Activated CD8-positive, alpha-beta T cell treated with anti-CD3 and anti-CD28 coated beads for 36 hours (primary cell): ENCODE results near the gene PCBD1. TPM values are rescaled to one million over a fixed set of nuclear protein-coding genes. Genes with fewer than 3 reads are reported as not detected.

Experiments used
- ATAC-seq: fragments of 200-7000 bp; cut with Tn5 transposase; one replicate; pipeline ENCODE4 v1.10.0; 2021; ENCODE audit warnings: mild to moderate bottlenecking, moderate library complexity
- CTCF ChIA-PET: fragments of 350-600 bp; sonication (Branson Sonifier 250); formaldehyde crosslinking; loops from one replicate; lab custom pipeline; 2021; ENCODE audit warnings: antibody characterized with exemption; lab: Charles Lee
- POLR2A ChIA-PET: fragments of 350-600 bp; sonication (Branson Sonifier 250); formaldehyde crosslinking; loops from one replicate; lab custom pipeline; 2021; ENCODE audit warnings: antibody characterized with exemption; lab: Charles Lee
- DNase-seq: peaks from one replicate; pipeline ENCODE4 v3.0.0-alpha.2; 2020
- H3K27ac Mint-ChIP-seq: one replicate; pipeline ENCODE4 v1.8.0; 2021; ENCODE audit warnings: mild to moderate bottlenecking, mixed read lengths
- H3K27me3 Mint-ChIP-seq: one replicate; pipeline ENCODE4 v1.8.0; 2021; ENCODE audit warnings: mixed read lengths
- H3K36me3 Mint-ChIP-seq: one replicate; pipeline ENCODE4 v1.8.0; 2021; ENCODE audit warnings: low read depth, mixed read lengths
- H3K4me1 Mint-ChIP-seq: one replicate; pipeline ENCODE4 v1.8.0; 2021; ENCODE audit warnings: low read depth, mixed read lengths
- H3K4me3 Mint-ChIP-seq: one replicate; pipeline ENCODE4 v1.8.0; 2021; ENCODE audit warnings: mild to moderate bottlenecking, moderate library complexity, mixed read lengths
- H3K9me3 Mint-ChIP-seq: one replicate; pipeline ENCODE4 v1.8.0; 2021; ENCODE audit warnings: mixed read lengths
- intact Hi-C: fragments of 100-400 bp; cut with micrococcal nuclease; formaldehyde crosslinking; loops from one replicate; pipeline ENCODE4 v1.10.0; 2022
- total RNA-seq, 2 experiments: library from RNA; stranded (reverse); gene quantifications; one replicate each; pipeline ENCODE4 v1.2.3, GENCODE V29; 2021
- TF ChIP-seq, protein P1 (sequence below): fragments of 200-600 bp; IDR thresholded peaks from one replicate; pipeline ENCODE4 v1.8.0; 2022; ENCODE audit warnings: antibody characterized with exemption, mild to moderate bottlenecking

The PCBD1 gene
- total RNA-seq, 2 experiments from 2014 or later, result 40.0 to 41.5 TPM

DNA sequence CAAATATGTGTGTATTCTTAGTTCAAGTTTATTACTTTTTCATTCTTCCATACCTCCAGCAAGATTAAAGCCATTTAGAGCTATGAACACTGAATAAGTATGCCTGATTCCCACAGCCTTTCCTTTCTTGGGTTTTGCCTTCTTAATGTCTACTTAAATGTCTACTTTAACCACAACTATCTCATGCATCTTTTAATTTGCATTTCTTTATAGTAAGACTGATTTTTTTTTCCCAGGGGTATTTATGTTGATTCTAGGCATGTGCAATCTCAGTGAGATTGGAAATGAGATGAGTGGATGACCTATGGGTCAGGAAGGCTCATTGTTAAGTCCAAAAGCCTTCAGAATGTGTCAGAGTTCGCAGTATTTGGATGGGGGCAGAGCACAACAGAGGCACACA is 3.6 kb downstream of the PCBD1 start:
- H3K27ac Mint-ChIP-seq, result no peak overlapping the region
- H3K9me3 Mint-ChIP-seq, result no peaks in the 10 kb centered on the region
- ChIA-PET POLR2A (interaction anchor here (0.9 kb wide), 1 partner anchor 64 kb away, joined by 3 read pairs; no protein-coding TSS in a partner anchor), CTCF (no interaction called here)
- TF ChIP-seq, protein P1, sequence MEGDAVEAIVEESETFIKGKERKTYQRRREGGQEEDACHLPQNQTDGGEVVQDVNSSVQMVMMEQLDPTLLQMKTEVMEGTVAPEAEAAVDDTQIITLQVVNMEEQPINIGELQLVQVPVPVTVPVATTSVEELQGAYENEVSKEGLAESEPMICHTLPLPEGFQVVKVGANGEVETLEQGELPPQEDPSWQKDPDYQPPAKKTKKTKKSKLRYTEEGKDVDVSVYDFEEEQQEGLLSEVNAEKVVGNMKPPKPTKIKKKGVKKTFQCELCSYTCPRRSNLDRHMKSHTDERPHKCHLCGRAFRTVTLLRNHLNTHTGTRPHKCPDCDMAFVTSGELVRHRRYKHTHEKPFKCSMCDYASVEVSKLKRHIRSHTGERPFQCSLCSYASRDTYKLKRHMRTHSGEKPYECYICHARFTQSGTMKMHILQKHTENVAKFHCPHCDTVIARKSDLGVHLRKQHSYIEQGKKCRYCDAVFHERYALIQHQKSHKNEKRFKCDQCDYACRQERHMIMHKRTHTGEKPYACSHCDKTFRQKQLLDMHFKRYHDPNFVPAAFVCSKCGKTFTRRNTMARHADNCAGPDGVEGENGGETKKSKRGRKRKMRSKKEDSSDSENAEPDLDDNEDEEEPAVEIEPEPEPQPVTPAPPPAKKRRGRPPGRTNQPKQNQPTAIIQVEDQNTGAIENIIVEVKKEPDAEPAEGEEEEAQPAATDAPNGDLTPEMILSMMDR, result no peak
- intact Hi-C loops, result loop anchor here (5.0 kb wide), 1 partner anchor 327 kb away; no protein-coding TSS in a partner anchor
- H3K36me3 Mint-ChIP-seq, result peaks cover 14% of the 10 kb centered on the region
- ATAC-seq (no peak), DNase-seq (no peak)
- no peak overlapping the region for H3K4me3 Mint-ChIP-seq
- H3K27me3 Mint-ChIP-seq, result no peaks in the 10 kb centered on the region
- H3K4me1 Mint-ChIP-seq, result peaks cover 13% of the 10 kb centered on the region

DNA sequence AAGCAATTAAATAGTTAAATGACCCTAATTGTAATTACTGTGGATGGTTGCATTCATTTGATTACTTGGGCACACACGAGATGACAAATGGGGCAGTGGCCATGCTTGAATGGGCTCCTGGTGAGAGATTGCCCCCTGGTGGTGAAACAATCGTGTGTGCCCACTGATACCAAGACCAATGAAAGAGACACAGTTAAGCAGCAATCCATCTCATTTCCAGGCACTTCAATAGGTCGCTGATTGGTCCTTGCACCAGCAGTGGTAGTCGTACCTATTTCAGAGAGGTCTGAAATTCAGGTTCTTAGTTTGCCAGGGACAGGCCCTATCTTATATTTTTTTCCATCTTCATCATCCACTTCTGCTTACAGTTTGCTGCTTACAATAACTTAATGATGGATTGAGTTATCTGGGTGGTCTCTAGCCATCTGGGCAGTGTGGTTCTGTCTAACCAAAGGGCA is 8.3 kb downstream of the PCBD1 start:
- Mint-ChIP-seq H3K4me1 (peaks cover 5% of the 10 kb centered on the region), H3K27ac (no peak overlapping the region), H3K4me3 (no peak overlapping the region), H3K36me3 (peaks cover 14% of the 10 kb centered on the region), H3K27me3 (no peaks in the 10 kb centered on the region), H3K9me3 (no peaks in the 10 kb centered on the region)
- peak; percentile 88 for DNase-seq
- CTCF ChIA-PET, result interaction anchor here (0.7 to 2.1 kb wide), 10 partner anchors 8 to 419 kb away, joined by 3 to 8 read pairs (median 4); no protein-coding TSS in a partner anchor
- peak; percentile 97 for ATAC-seq
- POLR2A ChIA-PET, result no interaction called here
- TF ChIP-seq, protein P1, result peak; percentile 87
- intact Hi-C loops, result loop anchor here (1.0 to 5.0 kb wide), 2 partner anchors 65 to 323 kb away; partner anchors contain the start of gene SGPL1

DNA sequence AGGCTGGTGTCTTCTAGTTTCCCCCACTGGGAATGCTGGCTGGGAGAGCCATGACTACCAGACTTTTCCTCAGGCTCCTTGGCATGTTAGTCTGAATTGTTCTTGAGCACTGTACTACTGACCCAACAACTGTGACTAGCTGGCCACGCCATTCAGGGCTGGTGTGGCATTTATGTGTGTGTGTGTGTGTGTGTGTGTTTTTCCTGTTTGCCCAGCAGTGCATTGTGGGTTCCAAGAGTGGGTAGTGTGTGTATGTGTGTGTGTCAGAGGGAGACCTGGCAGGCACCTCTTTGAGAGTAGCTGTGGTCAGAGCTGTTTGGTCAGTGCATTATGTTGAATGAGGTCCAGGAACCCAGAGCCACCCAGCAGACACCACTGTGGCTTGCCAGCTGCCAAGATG is 9.2 kb downstream of the PCBD1 start:
- no peak for ATAC-seq
- Mint-ChIP-seq H3K27ac (no peak overlapping the region), H3K27me3 (no peaks in the 10 kb centered on the region), H3K4me3 (no peak overlapping the region), H3K4me1 (peaks cover 5% of the 10 kb centered on the region), H3K9me3 (no peaks in the 10 kb centered on the region), H3K36me3 (peaks cover 9% of the 10 kb centered on the region)
- TF ChIP-seq, protein P1, result no peak
- DNase-seq, result no peak
- intact Hi-C loops, result no loop called here
- ChIA-PET CTCF (interaction anchor here (0.6 to 2.1 kb wide), 8 partner anchors 9 to 418 kb away, joined by 3 to 8 read pairs (median 4); no protein-coding TSS in a partner anchor), POLR2A (interaction anchor here (1.0 to 1.1 kb wide), 2 partner anchors 14 to 66 kb away, joined by 3 to 4 read pairs; no protein-coding TSS in a partner anchor)

DNA sequence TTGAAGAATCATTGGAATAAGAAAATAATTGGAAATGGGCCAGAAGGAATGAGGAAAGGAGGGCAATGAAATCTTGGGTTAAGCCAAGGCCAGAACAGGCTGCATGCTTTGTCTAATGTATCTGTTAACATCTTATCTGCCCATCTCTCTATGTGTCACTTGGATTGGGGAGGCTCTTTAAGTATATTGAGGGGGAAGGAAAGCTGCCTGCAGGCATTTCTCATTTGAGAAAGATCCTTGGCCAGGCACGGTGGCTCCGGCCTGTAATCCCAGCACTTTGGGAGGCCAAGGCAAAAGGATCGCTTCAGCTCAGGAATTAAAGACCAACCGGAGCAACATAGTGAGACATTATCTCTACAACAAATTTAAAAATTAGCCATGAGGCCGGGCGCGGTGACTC is 14.3 kb downstream of the PCBD1 start:
- Mint-ChIP-seq H3K4me1 (no peaks in the 10 kb centered on the region), H3K4me3 (no peak overlapping the region), H3K9me3 (no peaks in the 10 kb centered on the region), H3K36me3 (peaks cover 11% of the 10 kb centered on the region), H3K27me3 (no peaks in the 10 kb centered on the region), H3K27ac (no peak overlapping the region)
- intact Hi-C loops, result no loop called here
- CTCF ChIA-PET, result interaction anchor here (1.7 kb wide), 1 partner anchor 10 kb away, joined by 5 read pairs; no protein-coding TSS in a partner anchor
- DNase-seq, result no peak
- no peak for ATAC-seq
- POLR2A ChIA-PET, result no interaction called here
- TF ChIP-seq, protein P1, result no peak

DNA sequence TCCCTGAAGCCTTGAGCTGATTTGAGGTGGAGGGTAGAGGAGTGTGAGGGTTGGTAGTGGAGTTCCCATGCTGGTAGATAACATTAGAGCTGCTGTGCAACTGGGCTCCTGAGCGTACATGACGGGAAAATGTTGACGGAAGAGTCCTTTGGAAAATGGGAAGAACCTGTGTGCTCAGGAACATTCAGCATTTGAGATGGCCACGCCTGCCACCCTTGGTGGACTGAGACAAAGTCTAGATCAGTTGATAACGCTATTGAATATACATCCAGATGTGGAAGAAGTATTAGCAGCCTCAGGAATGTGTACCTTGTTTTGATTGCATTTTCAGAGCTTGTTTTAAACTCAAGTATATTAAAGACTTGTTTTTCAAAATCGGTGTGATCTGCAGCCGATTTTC is 16.1 kb downstream of the PCBD1 start:
- ATAC-seq, result no peak
- Mint-ChIP-seq H3K27ac (no peak overlapping the region), H3K27me3 (no peaks in the 10 kb centered on the region), H3K4me3 (no peak overlapping the region), H3K9me3 (no peaks in the 10 kb centered on the region), H3K36me3 (peaks cover 9% of the 10 kb centered on the region), H3K4me1 (no peaks in the 10 kb centered on the region)
- TF ChIP-seq, protein P1, result no peak
- intact Hi-C loops, result no loop called here
- POLR2A ChIA-PET, result interaction anchor here (0.8 kb wide), 1 partner anchor 46 kb away, joined by 3 read pairs; no protein-coding TSS in a partner anchor
- CTCF ChIA-PET, result interaction anchor here (1.2 to 1.8 kb wide), 3 partner anchors 8 to 53 kb away, joined by 3 to 4 read pairs (median 4); no protein-coding TSS in a partner anchor
- no peak for DNase-seq
